GM21381 (cell line): ENCODE data around the gene ITGA7.

Experiments used
- ATAC-seq: cut with Tn5 transposase; IDR thresholded peaks from one replicate; pipeline ENCODE4 v1.9.1; 2021; ENCODE audit warnings: mild to moderate bottlenecking, moderate library complexity; ENCODE audit not compliant: unreplicated experiment

The ITGA7 gene

GRCh38 chr12:55707841-55708694 lies at the start of gene ITGA7:
Gene ITGA7 (minus strand): TSS chr12:55707904. CDS start chr12:55707682, 222 bp downstream.
- ATAC-seq = peak; percentile 58

GRCh38 chr12:55755246-55755645 lies 47.5 kb upstream of the ITGA7 start:
- ATAC-seq = no peak

- no peak for ATAC-seq
Measured at GRCh38 chr12:55748230-55748993, 40.7 kb upstream of the ITGA7 start.

- no peak for ATAC-seq
Measured at GRCh38 chr12:55746913-55747231, 39.2 kb upstream of the ITGA7 start.

GRCh38 chr12:55746174-55746912 lies 38.6 kb upstream of the ITGA7 start:
- ATAC-seq = no peak

GRCh38 chr12:55745361-55746173 lies 37.9 kb upstream of the ITGA7 start:
- no peak for ATAC-seq

GRCh38 chr12:55744340-55745030 lies 36.8 kb upstream of the ITGA7 start:
- ATAC-seq = no peak

- peak; percentile 62 for ATAC-seq
Measured at GRCh38 chr12:55743406-55744339, 36.0 kb upstream of the ITGA7 start.

- peak; percentile 27 for ATAC-seq
Measured at GRCh38 chr12:55742719-55743405, 35.2 kb upstream of the ITGA7 start, which contains the start of gene GDF11. Gene GDF11 (plus strand): TSS chr12:55743122. CDS start chr12:55743317, 195 bp downstream.

GRCh38 chr12:55741931-55742680 lies 34.4 kb upstream of the ITGA7 start:
- ATAC-seq = no peak

GRCh38 chr12:55739025-55739378 lies 31.3 kb upstream of the ITGA7 start:
- ATAC-seq = no peak

GRCh38 chr12:55738123-55739024 lies 30.7 kb upstream of the ITGA7 start:
- ATAC-seq = peak; percentile 86

- peak; percentile 11 for ATAC-seq
Measured at GRCh38 chr12:55737581-55738122, 29.9 kb upstream of the ITGA7 start.

GRCh38 chr12:55736780-55737580 lies 29.3 kb upstream of the ITGA7 start:
- ATAC-seq = no peak

GRCh38 chr12:55736076-55736475 lies 28.4 kb upstream of the ITGA7 start:
- no peak for ATAC-seq
